HG03442 (cell line): Measurements from ENCODE around the gene INTS14.

Experiments used
- ATAC-seq: cut with Tn5 transposase; IDR thresholded peaks from one replicate; pipeline ENCODE4 v1.9.1; 2021; ENCODE audit warnings: mild to moderate bottlenecking, moderate library complexity; ENCODE audit not compliant: unreplicated experiment

Gene INTS14

GRCh38 chr15:65535192-65535591 lies 75.7 kb downstream of the INTS14 start:
- ATAC-seq: no peak

- ATAC-seq: no peak
Observed at GRCh38 chr15:65533057-65533756, 77.7 kb downstream of the INTS14 start.

- no peak for ATAC-seq
Observed at GRCh38 chr15:65532738-65533051, 78.2 kb downstream of the INTS14 start.

- ATAC-seq: peak; percentile 78
Observed at GRCh38 chr15:65530318-65531111, 80.4 kb downstream of the INTS14 start, which contains the start of gene HACD3. HACD3 (plus strand) TSS chr15:65530463; CDS start chr15:65530632, 169 bp downstream.

- ATAC-seq: no peak
Observed at GRCh38 chr15:65529762-65530317, 81.1 kb downstream of the INTS14 start.
